ENCODE data around the gene FAM43A.

FAM43A gene

DNA sequence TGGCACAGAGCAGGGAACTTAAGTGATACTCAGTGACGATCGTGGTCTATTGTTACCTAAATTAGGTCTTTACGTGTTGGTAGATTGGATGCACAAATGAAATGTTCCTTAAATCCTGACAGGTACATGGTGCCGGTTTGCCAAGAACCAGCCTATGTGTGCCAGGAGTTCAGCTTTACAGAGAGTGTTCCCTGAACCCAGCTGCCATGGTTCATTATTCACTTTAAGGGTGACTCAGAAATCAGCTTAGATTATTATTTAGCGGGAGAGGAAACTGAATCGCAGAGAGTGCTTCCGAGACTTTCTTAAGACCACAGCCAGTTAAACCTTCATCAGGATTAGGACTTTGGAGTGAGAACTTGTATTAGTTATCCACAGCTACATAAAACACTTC lies 21.5 kb downstream of the FAM43A start:
- DNase-seq (ENCODE audit: low read depth in 2 of 2) = no peak

DNA sequence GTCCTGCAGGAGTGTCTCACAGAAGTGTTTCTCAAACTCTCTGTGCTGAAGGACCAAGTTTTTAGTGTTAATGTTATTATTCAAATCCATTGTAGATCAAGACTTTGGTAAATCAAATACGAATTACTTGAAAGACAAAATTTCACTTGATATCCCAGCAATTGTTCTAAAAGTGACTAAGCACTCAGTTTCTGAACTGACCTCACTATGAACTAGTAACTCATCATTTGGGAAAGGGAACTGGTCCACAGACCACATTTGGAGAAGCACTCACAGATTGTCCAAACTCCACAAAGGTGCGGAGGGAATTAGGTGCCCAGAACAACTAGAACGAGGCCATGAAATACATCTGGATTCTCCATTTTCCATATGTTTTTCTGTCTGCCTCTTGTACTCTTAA lies 25.6 kb downstream of the FAM43A start:
- DNase-seq (ENCODE audit: low read depth in 2 of 2) = no peak

DNA sequence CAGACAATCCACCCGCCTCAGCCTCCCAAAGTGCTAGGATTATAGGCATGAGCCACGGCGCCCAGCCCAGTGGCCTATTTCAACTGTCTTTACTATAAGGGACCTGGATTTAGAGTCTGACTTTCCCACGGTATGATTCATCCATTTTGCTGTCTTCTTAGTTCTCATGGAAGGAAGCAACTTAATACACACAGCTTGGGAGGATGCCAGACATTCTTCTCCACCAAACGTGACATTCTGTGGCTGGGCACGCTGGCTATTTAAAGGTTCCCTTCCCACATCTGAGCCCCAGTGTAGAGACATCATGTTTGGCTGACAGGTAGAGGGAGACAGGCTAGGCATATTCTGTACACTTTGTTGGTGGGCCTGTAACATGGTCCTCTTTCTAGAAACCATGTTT lies 26.2 kb downstream of the FAM43A start:
- no peak for DNase-seq (ENCODE audit: low read depth in 2 of 2)

DNA sequence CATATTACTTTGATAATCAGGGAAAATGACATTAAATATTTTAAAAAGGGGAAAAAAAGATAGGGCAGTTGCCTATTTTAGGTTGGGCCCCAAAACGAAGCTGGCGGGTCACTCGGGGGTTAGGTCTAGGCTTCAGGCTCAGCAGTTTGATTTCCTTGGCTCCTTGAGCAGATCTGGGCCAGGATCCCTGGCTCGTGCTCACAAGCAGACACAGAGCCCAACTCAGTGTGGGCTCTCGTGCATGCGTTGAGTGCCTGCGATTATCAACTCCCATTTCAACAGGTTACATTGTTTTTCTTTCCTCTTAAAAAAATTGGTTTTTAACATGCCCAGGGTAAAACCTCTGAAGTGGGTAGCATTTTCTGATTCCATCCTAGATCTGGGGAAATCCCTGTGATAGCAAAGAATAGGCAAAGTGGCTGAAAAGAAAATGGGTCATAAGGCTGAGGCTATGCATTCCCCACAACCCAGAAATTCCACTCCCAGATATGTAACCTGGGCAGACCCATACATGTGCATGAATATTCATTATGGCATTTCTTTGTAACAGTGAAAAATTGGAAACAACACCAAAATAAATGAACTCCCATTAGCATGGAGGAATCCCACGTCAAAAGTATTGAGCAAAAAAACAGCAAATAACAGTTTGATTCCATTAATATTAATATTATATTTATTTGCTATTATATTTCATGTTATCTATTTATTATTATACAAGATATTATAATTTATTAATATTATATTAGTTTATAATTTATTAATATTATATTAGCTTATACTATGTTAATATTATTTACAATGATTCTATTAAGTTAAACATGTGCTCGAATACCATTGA lies 27.8 kb downstream of the FAM43A start:
- no peak for DNase-seq (ENCODE audit: low read depth in 2 of 2)

DNA sequence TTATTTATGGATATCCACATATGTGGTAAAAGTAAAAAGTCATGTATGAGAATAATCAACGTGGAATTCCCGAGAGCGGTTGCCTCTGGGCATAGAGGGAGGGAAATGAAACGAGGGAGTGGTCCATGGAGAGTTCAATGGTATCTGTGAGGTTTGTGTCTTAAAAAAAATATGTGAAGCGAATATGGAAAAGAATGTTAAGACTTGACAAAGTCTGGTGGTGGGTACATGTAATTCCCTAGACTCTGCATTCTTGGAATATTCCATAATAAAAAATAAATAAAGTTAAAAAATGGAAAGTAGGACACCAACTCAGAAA lies 28.4 kb downstream of the FAM43A start:
- DNase-seq (ENCODE audit: low read depth in 2 of 2) = no peak

DNA sequence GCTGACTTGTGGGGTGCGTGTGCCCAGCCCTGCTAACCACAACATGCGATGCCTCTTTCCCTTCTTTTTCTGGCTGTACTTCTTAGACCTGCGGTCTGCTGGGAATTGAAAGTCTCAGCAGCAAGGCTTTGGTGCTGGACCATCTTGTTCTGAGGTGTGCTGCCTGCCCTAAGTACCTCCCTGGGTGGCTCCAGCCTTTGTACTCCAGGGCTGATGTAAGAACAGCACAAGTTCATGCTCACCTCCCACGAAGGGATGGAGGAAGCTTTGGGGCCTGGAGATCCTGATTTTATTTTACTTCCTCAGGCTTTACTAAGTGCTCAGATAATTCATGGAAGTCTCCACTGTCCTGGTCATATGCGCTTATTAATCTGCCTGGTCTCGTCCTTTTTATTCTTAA lies 28.9 kb downstream of the FAM43A start:
- DNase-seq (ENCODE audit: low read depth in 2 of 2) = no peak

DNA sequence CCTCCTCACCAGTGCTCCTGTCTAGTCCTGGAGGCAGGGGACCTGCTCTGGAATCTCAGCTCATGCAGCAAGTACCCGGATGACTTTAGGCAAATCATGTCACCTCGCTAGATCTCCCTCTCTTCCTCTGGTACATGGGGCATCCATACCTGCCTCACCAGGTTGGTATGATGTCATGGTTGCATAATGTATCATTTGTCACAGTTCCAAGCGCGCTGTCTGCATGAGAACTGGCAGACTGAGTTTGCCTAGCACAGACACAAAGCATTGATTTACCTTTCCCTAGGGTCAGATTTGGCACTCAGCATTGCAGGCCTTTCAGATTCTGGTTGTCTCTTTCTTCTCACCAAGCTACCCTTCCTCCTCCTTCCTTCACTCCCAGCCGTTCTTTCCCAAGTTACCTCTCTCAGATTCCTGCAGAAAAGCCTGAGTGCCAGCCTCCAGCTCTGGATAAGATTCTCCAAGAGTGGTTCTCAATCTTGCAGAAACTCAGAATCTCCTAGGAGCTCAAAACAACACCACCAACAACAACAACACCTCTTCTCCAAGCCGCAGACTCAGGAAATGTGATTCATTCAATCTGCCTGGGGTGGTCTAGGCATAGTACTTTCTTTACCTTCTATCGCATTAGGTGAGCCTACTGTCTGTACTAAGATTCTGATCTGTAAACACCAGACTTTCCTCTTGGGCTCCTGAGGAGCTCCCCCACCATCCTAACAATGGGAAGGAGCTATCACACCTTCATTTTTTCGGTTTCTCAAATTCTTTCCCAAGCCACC lies 29.5 kb downstream of the FAM43A start:
- peak in 1 of 2 donors; percentile 20 for DNase-seq (ENCODE audit: low read depth in 2 of 2)

DNA sequence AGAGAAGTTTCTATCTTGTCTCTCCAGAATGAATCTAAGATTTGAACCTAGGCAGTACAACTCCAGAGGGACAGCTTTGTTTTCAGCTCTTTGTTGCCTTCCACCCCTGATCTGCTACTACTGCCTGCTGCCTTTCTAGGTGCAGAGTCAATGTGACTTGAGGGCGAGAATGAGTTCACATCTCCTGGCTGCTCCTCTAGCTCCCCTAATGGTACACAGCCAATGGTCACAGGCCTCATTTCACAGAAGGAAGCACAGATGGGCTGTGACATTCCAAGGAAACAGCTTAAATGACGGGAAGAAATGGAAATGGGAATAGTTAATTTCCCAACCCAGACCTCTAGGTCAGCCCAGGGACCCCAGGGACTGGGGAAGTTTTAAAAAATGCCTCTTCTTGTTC lies 32.4 kb downstream of the FAM43A start:
- DNase-seq (ENCODE audit: low read depth in 2 of 2) = no peak

DNA sequence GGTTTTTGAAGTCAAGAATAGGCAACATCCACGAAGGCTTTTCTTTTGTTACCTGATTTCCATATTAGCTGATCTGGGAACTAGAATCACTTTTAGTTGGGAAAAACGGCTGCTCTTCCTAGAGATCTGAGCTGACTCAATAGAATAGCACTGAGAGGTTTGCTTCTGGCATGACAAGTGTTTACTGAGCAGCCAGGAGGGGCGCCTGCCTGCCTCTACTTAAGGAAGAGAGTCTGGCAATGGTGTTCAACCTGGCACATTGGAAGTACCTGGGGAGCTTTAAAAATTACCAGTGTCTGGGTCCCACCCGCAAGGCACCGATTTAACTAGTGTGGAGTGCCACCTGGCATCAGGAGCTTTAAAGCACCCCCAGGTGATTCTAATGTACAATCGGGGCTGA lies 34.4 kb downstream of the FAM43A start:
- no peak for DNase-seq (ENCODE audit: low read depth in 2 of 2)

DNA sequence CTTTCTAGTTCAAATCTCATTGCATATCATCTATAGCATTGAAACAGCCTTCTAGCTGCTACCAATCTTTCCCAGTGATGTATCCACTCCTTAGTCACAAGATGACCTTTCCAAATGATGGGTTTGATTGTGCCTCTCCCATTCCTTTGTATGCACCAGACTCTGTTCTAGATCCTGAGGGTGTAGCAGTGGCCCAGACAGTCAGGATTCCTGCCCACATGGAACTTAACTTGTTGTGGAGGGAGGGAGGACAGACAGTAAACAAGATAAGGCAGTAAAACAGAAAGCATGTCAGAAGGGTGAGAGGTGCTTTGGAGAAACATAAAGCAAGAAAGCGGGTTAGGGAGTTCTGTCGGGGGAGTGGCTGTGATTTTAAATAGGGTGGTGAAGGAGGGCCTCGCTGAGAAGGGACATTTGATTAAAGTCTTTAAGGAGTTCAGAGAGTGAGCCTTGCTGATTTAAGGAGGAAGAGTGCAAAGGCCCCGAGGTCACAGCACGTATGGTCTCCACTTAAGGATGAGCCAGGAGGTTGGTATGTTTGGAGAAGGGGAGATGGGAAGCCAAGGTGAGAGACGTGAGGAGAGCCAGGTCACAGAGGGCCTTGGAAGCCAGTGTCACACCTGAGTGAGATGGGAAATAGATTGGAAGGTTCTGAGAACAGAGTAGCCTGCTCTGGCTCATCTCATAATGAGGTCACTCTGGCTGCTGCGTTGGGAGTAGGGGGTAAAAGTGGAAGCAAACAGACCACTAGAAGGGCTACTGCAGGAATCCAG lies 38.3 kb downstream of the FAM43A start:
- DNase-seq (ENCODE audit: low read depth in 2 of 2) = no peak

DNA sequence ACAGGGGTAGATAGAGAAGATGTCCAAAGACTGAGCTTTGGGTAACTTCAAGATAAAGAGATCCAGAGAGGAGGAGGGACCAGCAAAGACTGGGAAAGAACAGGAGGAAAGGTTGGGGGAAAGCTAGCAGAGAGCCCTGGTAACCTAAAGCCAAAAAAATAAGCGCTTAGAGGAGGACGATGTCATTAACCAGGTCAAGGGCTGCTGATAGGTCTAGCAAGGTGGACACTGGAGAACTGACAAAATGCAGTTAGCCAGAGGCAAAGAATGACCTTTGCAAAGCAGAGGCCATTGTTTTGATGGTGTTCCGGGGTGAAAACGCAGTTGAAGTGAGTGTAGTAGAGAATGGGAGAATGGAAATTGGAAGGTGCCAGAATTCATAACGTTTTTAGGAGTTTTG lies 39.7 kb downstream of the FAM43A start:
- DNase-seq (ENCODE audit: low read depth in 2 of 2) = no peak

DNA sequence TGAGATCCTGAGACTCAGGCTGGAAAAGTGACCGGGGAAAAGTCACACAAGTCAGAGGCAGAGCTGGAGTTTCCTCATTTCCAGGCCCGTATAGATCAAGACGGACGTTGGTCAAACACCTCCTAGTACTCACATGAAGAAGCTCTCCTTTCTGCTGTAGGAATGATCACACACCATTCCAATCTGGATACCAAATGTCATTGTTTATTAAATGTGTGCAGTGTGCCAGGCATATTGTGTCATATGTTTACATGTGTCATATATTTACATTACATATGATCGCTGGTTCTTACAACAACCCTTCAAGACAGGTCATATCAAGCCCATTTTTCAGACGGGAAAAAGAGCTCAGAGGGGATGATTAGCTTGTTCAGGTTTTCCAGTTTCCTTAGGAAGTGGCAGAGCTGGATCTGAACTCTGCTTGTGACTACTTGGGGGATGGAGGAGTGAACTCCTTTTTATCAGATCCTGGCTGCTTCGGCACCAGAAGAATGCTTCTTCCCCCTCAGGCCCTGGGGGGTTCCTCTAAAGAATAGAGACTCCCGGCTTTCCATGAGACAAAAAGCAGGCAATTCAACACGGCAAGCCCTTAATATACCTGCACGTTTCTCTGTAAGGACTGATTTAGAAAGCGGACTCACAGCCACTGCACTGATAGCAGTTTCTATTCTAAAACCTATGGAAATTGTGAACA lies 41.9 kb downstream of the FAM43A start:
- DNase-seq (ENCODE audit: low read depth in 2 of 2) = no peak

DNA sequence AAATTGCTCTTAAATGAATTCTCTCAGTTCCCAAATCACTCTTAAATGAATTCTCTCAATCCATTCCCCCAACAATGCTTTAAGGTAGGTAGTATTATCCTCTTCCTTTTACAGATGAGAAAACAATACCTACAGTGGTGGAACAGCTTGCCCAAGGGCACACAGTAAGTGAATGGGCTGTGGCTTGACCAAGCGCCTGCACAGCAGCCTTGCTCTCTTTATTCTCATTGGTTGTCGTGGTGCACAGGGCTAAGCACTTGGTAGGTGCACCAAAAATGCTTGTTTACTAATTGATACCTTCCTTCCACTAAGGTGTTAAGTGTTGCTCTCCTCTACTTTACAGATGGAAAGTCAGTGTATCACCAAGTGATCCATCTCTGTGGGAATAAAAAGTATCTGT lies 43.3 kb downstream of the FAM43A start:
- no peak for DNase-seq (ENCODE audit: low read depth in 2 of 2)

DNA sequence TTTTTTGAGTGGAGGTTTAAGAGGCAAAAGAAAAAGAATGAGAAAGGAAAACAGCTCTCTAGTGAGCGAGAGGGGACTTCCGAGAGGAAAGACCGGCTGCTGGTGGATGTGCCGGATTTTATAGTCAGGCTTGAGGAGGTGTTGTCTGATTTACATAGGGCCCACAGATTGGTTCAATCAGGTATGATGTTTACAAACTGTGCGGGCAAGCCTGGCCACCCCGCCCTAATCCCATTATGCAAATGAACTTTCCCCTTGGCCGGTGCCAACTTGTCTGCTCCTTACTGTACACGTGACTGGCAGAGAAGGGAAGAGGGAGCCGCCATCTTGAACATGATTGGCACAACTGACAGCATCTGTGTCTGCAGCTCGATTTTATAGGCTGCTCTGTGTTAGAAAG lies 44.7 kb downstream of the FAM43A start:
- DNase-seq (ENCODE audit: low read depth in 2 of 2) = no peak

DNA sequence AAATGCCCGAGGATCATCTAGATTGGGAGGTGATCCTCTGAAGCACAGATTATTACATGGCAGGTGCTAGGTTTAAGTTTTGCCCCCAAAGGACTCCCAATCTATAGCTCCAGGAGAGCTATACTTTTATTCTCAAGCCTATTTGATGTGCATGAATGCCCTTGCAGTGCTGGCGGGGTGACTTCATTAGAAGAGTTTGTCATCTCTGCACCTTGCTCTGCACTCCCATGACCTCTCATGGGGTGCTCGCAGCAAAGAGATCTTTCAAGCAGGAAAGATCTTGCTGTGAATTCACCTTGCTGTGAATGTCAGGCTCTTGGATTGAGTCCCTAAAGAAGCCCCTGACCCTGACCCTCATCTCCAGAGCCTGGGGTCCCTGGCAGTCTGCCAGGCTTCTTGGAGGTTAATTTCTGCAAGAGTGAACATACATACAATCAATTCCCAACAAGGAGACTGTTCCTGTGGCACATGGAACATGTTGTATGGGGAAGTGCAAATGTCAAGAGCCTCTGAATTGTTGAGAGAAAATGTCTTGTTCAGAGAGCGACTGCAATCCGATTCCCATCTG lies 45.9 kb downstream of the FAM43A start:
- DNase-seq (ENCODE audit: low read depth in 2 of 2) = no peak

DNA sequence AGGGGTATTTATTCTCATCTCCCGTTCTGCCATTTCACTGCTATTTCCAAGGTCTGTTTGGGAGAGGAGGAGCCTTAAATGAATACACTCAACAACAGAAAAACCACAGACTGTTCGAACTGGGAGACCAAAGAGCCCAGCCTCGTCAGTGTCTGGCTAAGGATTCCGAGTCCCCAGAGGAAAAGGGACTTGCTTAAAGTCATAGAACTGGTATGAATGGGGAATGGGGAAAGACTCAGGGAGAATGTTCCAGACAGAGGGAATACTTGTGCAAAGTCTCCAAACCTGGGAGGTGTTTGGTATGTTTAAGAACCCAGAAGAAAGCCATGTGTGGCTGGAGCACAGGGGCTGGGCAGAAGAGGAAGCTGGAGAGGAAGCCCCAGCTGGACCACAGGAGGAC lies 46.9 kb downstream of the FAM43A start:
- DNase-seq (ENCODE audit: low read depth in 2 of 2) = no peak

DNA sequence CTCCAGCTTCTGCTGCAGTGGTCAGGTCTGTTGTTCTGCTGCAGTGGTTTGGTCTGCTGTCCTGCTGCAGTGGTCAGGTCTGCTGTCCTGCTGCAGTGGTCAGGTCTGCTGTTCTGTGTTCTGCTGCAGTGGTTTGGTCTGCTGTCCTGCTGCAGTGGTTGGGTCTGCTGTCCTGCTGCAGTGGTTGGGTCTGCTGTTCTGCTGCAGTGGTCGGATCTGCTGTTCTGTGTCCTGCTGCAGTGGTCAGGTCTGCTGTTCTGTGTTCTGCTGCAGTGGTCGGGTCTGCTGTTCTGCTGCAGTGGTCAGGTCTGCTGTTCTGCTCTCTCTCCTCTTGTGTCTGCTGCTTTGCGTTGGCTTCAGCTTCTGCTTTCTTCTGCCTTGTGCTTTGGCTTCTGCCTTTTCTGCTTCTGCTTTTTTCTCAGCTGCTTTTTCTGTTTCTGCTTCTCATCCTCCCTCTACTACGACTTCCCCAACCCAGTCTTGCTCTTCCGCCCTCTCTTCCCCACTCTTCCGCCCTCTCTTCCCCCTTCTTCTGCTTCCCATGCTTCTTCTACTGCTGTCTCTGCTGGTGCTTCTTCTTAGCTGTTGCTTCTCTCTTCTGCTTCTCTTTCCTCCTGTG lies 50.7 kb downstream of the FAM43A start:
- DNase-seq (ENCODE audit: low read depth in 2 of 2) = no peak

DNA sequence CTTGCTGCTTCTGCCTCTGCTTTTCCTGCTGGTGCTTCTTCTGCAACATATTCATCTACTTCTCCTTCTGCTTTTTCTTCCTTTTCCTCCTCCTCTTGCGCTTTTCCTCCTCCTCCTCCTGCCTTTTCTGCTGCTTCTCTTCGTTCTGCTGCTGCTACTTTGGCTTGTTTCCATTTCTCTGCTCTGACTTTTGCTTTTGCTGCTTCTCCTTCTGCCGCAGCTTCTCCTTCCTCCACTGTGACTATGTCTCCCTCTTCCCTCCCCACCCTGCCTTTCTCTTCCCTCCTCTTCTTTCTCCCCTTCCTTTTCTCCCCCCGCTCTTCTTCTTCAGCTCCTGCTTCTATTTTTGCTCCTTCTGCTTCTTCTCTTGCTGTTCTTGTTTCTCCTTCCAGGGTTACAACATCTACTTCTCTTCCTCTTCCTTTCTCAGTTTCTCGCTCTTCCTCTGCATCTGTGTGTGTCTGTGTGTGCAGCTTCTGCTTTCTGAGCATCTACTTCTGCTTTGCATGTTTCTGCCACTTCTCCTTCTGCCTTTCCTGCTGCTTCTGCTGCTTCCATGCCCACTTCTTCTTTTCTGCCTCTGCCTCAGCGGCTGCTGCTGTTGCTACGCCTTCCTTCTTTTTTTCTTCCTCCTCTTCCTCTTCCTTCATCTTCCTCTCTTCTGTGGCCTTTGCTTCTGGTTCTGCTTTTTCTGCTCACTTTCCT lies 51.4 kb downstream of the FAM43A start:
- no peak for DNase-seq (ENCODE audit: low read depth in 2 of 2)

All from stimulated activated CD8-positive, alpha-beta memory T cell treated with anti-CD3 and anti-CD28 coated beads, Interleukin-7, amount 100 ng/mL, for 4 hours (primary cell).